ENCODE data around the gene SNN. TPM values are rescaled to one million over a fixed set of nuclear protein-coding genes. Genes with fewer than 3 reads are reported as not detected.

SNN gene
- total RNA-seq, 3 donors from 2014 or later = 16.4 to 68.3 (median 18.7) TPM

DNA sequence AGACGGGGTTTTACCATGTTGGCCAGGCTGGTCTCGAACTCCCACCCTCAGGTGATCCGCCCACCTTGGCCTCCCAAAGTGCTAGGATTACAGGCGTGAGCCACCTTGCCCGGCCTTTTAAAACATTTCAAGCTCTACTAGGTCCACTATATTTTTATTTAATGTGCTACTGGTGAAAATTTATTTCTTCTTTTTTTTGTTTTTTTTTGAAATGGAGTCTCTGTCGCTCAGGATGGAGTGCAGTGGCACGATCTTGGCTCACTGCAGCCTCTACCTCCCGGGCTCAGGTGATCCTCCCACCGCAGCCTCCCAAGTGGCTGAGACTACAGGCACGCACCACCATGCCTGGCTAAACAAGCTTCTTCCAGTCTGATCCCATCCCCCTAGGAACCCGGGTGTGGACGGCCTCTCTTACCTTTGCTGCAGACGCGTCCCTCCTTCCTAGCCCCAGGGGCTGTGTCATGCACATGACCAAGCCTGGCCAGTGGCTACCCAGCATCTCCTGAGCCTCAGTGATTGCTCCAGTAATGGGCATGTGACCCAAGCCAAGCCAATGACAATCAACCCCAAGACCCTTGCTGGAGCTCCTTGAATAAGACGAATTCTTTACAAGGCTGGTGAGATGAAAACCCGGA, 41.5 kb upstream of the SNN start:
- Histone ChIP-seq H3K4me1 (peaks cover 0 to 3% of the 10 kb centered on the region in 2 donors), H3K27me3 (no peaks in the 10 kb centered on the region), H3K27ac (peak overlapping the region; percentile 84 to 86), H3K36me3 (no peaks in the 10 kb centered on the region), H3K9me3 (no peaks in the 10 kb centered on the region), H3K4me3 (no peak overlapping the region)
- intact Hi-C loops (cut with DNase I; ENCODE audit: low total_unique reads) = no loop called here
- TF ChIP-seq, protein P1, sequence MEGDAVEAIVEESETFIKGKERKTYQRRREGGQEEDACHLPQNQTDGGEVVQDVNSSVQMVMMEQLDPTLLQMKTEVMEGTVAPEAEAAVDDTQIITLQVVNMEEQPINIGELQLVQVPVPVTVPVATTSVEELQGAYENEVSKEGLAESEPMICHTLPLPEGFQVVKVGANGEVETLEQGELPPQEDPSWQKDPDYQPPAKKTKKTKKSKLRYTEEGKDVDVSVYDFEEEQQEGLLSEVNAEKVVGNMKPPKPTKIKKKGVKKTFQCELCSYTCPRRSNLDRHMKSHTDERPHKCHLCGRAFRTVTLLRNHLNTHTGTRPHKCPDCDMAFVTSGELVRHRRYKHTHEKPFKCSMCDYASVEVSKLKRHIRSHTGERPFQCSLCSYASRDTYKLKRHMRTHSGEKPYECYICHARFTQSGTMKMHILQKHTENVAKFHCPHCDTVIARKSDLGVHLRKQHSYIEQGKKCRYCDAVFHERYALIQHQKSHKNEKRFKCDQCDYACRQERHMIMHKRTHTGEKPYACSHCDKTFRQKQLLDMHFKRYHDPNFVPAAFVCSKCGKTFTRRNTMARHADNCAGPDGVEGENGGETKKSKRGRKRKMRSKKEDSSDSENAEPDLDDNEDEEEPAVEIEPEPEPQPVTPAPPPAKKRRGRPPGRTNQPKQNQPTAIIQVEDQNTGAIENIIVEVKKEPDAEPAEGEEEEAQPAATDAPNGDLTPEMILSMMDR (IDR thresholded peaks at IDR 0.05) = no peak
- no peak for TF ChIP-seq POLR2A (IDR thresholded peaks at IDR 0.05)
- no peak for TF ChIP-seq POLR2AphosphoS5 (IDR thresholded peaks at IDR 0.05)
- DNase-seq (ENCODE audit: low spot score in 2 of 2) = no peak

DNA sequence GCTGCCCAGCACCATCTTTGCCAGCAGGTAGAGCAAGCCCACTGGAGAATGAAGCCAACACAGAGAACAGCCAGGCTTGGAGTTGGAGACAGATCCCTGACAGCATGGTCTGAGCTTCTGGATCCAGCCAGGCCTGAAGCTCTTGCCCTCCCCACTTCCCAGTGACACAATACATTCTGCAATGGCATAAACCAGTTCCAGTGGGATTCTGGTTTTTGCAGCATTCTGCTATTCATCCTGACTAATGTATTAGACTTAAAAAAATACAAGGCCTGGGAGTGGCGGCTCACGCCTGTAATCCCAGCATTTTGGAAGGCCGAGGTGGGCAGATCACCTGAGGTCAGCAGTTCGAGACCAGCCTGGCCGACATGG, 41.0 kb upstream of the SNN start:
- TF ChIP-seq POLR2A (IDR thresholded peaks at IDR 0.05) (no peak), POLR2AphosphoS5 (IDR thresholded peaks at IDR 0.05) (no peak)
- H3K9me3 ChIP-seq = no peaks in the 10 kb centered on the region
- intact Hi-C loops (cut with DNase I; ENCODE audit: low total_unique reads) = no loop called here
- H3K4me1 ChIP-seq = peaks cover 0 to 3% of the 10 kb centered on the region in 2 donors
- H3K27me3 ChIP-seq = no peaks in the 10 kb centered on the region
- no peak for DNase-seq (ENCODE audit: low spot score in 2 of 2)
- peak overlapping the region; percentile 84 to 86 for H3K27ac ChIP-seq
- H3K4me3 ChIP-seq = no peak overlapping the region
- no peaks in the 10 kb centered on the region for H3K36me3 ChIP-seq

DNA sequence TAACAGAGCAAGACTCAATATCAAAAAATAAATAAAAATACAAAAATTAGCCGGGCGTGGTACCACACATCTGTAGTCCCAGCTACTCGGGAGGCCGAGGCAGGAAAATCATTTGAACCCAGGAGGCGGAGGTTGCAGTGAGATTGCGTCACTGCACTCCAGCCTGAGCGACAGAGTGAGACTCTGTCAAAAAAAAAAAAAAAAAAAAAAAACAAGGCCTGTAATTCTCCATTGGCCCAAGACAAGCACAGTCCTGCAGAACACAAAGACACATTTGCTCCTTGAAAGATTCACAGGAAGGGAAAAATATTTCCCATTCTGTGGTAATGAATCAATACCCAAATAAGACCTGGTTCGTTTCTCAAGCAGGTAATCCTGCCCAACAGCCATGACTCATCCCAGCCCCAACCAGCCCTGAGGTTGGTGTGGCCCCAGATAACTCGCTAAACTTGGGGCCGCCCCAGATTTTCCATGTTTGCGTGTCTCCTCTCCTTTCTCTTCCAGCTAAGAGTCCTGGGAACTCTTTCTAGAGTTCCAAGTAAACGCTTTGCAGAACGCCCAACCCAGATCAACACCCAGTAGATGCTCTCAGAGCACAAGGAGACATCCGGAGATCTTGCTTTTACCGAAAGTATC, 40.3 kb upstream of the SNN start:
- Histone ChIP-seq H3K27ac (peak overlapping the region; percentile 84 to 89), H3K4me1 (peaks cover 2 to 10% of the 10 kb centered on the region in 2 donors), H3K4me3 (no peak overlapping the region), H3K36me3 (no peaks in the 10 kb centered on the region), H3K27me3 (no peaks in the 10 kb centered on the region), H3K9me3 (no peaks in the 10 kb centered on the region)
- peak in 1 of 2 donors; percentile 92 for DNase-seq (ENCODE audit: low spot score in 2 of 2)
- TF ChIP-seq, protein P1 (IDR thresholded peaks at IDR 0.05) = no peak
- TF ChIP-seq POLR2A (IDR thresholded peaks at IDR 0.05) = no peak
- TF ChIP-seq POLR2AphosphoS5 (IDR thresholded peaks at IDR 0.05) = peak in 2 of 3 donors; percentile 41 to 58
- intact Hi-C loops (cut with DNase I; ENCODE audit: low total_unique reads) = no loop called here

DNA sequence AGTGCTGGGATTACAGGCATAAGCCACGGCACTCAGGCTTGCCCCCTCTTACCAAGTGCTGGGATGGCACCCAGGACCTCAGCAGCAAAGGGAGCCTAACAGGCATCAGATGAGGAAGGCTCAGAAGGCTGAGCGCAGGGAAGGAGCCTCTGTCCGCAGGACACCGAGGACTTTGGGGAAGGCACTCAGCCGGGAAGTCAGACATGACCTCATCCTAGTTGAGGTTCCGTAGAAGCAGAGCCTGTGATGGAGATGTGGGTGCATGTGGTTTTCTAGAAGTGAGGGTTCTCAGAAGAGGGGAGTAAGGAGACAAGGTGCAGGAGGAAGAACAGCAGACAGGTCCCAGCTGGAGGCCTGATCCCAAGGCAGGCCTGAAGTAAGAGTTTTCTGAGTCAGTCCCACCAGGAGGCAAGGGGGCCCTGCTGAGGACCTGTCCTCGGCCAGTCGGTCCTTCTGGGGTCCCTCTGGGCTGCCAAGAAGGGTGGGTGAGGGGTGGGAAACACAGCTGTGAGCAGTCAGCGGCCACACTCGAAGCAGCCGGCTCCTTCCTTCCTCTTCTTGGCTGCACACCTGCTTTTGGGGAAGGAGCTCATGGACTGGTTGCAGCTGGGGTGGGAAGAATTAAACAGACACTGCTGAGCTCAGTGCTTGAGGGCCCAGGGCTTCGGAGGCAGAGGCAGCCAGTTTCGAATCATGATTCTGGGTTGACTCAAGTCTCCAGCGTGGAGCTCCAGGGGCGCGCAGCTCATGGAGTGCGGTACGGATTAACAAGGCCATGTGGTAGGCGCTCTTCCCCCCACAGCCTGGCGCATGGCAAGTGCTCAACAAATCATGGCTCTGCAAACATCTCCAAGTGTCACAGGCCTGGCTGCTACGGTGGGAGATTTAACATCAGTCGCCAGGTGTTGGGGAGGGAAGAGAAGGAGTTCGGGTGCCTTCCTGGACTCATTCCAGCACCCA, 38.9 kb upstream of the SNN start:
- H3K9me3 ChIP-seq = no peaks in the 10 kb centered on the region
- DNase-seq (ENCODE audit: low spot score in 2 of 2) = no peak
- no peaks in the 10 kb centered on the region for H3K36me3 ChIP-seq
- H3K4me1 ChIP-seq = peaks cover 4 to 11% of the 10 kb centered on the region in 2 donors
- intact Hi-C loops (cut with DNase I; ENCODE audit: low total_unique reads) = no loop called here
- H3K27ac ChIP-seq = peak overlapping the region; percentile 84 to 89
- no peaks in the 10 kb centered on the region for H3K27me3 ChIP-seq
- no peak overlapping the region for H3K4me3 ChIP-seq
- TF ChIP-seq POLR2A (IDR thresholded peaks at IDR 0.05) (no peak), POLR2AphosphoS5 (IDR thresholded peaks at IDR 0.05) (no peak)
- TF ChIP-seq, protein P1 (IDR thresholded peaks at IDR 0.05) = no peak

DNA sequence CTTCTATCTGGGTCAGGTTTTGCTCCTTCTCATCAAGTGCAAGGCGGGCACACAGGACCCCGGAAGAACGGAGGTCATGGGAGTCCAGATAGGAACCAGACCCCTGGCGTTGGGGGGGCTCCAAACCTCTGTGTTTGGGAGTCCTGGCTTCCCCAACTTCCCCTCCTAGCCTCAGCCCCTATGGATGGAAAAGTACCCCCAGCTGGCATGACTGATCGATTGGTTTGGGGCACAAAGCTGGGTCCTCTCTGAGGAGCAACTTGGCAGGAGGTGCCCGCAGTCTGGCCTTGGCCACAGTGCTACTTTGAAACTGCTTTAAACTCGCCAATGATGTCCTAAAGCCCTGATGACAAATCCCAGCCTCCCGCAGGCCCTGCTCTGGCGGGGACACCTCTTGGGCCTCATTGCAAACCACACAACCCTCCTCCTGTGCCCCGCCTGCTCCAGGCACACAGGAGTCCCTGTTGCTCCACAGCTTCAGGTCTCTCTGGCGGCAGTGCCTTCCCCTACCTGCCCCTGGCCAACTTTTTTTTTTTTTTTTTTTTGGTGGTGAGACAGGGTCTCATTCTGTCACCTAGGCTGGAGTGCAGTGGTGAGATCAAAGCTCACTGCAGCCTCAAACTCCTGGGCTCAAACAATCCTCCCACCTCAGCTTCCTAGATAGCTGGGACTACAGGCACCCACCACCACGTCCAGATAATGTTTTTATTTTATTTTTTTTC, 38.0 kb upstream of the SNN start:
- intact Hi-C loops (cut with DNase I; ENCODE audit: low total_unique reads) = no loop called here
- no peaks in the 10 kb centered on the region for H3K36me3 ChIP-seq
- no peaks in the 10 kb centered on the region for H3K27me3 ChIP-seq
- H3K4me1 ChIP-seq = peaks cover 4 to 11% of the 10 kb centered on the region in 2 donors
- peak overlapping the region; percentile 84 to 89 for H3K27ac ChIP-seq
- no peaks in the 10 kb centered on the region for H3K9me3 ChIP-seq
- peak in 1 of 2 donors; percentile 69 for DNase-seq (ENCODE audit: low spot score in 2 of 2)
- TF ChIP-seq, protein P1 (IDR thresholded peaks at IDR 0.05) = no peak
- TF ChIP-seq POLR2A (IDR thresholded peaks at IDR 0.05) (no peak), POLR2AphosphoS5 (IDR thresholded peaks at IDR 0.05) (no peak)
- no peak overlapping the region for H3K4me3 ChIP-seq

All from breast epithelium (tissue), 4 donors.